Endothelial cell (in vitro differentiated cells): ENCODE results near the gene SF3B6. TPM values are rescaled to one million over a fixed set of nuclear protein-coding genes. Genes with fewer than 3 reads are reported as not detected.
A peak's percentile ranks its signal among the peaks of the same experiment; 100 is the strongest.

Experiments used
- DNase-seq: peaks from one replicate; pipeline ENCODE4 v3.0.0; 2021; ENCODE audit warnings: low spot score
- H3K27ac Mint-ChIP-seq: one replicate; pipeline ENCODE4 v1.8.0; 2021; ENCODE audit warnings: mixed read lengths, inconsistent platforms; ENCODE audit not compliant: unreplicated experiment
- H3K27me3 Mint-ChIP-seq: one replicate; pipeline ENCODE4 v1.8.0; 2021; ENCODE audit warnings: mild to moderate bottlenecking, moderate library complexity, mixed read lengths, inconsistent platforms; ENCODE audit not compliant: unreplicated experiment
- H3K36me3 Mint-ChIP-seq: one replicate; pipeline ENCODE4 v1.8.0; 2021; ENCODE audit warnings: mild to moderate bottlenecking, low read depth, mixed read lengths, inconsistent platforms; ENCODE audit not compliant: unreplicated experiment
- H3K4me1 Mint-ChIP-seq: one replicate; pipeline ENCODE4 v1.8.0; 2021; ENCODE audit warnings: mild to moderate bottlenecking, mixed read lengths, inconsistent platforms; ENCODE audit not compliant: unreplicated experiment
- H3K4me3 Mint-ChIP-seq: one replicate; pipeline ENCODE4 v1.8.0; 2021; ENCODE audit warnings: mild to moderate bottlenecking, mixed read lengths, inconsistent platforms; ENCODE audit not compliant: unreplicated experiment
- H3K9me3 Mint-ChIP-seq: one replicate; pipeline ENCODE4 v1.8.0; 2021; ENCODE audit warnings: mixed read lengths, inconsistent platforms; ENCODE audit not compliant: unreplicated experiment
- total RNA-seq: library from RNA; stranded (reverse); fragmentation: NEBNext Ultra II Directional; extraction: Animal tissue kit (Norgen Biotek cat#: 25700); gene quantifications from one replicate; pipeline ENCODE4 v1.2.1, GENCODE V29; 2021; ENCODE audit not compliant: unreplicated experiment
- TF ChIP-seq, protein P1 (sequence below): fragments of 200-600 bp; sonication (generic); IDR thresholded peaks from one replicate; pipeline ENCODE4 v1.5.0; 2021; ENCODE audit warnings: antibody characterized with exemption; ENCODE audit not compliant: unreplicated experiment

Gene SF3B6
- total RNA-seq, 1 donor from 2014 or later, result 67.5 TPM

DNA sequence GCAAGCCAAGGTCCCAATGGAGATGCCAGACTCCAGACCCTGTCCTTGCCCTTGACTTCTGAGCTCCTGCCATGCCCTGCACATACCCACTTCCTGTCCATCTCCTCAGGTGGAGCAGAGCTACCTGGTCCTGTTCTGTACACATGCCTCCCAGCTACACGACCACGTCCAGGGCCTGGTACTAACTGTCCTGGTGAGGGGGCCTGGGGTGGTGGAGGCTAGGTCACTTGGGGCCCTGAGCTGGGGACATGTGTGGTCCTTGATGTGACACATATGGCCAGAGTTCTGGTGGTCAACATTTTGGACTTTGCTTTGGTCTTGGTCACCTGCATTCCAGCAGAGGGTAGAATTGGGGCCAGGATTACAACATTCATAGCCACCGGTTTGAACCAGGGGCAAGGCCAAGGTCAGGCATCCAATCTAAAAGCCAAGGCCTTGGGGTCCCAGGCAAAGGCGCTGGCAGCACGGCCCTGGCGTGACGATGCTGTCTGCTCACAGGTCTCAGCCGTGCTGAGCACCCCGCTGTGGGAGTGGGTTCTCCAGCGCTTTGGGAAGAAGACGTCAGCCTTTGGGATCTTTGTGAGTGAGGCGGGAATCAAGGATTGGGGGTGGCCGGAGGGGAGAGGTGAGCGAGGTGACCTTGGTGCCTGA is 53.7 kb downstream of the SF3B6 start:
- TF ChIP-seq, protein P1, sequence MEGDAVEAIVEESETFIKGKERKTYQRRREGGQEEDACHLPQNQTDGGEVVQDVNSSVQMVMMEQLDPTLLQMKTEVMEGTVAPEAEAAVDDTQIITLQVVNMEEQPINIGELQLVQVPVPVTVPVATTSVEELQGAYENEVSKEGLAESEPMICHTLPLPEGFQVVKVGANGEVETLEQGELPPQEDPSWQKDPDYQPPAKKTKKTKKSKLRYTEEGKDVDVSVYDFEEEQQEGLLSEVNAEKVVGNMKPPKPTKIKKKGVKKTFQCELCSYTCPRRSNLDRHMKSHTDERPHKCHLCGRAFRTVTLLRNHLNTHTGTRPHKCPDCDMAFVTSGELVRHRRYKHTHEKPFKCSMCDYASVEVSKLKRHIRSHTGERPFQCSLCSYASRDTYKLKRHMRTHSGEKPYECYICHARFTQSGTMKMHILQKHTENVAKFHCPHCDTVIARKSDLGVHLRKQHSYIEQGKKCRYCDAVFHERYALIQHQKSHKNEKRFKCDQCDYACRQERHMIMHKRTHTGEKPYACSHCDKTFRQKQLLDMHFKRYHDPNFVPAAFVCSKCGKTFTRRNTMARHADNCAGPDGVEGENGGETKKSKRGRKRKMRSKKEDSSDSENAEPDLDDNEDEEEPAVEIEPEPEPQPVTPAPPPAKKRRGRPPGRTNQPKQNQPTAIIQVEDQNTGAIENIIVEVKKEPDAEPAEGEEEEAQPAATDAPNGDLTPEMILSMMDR, result no peak
- H3K4me3 Mint-ChIP-seq, result peak overlapping the region; percentile 37
- H3K36me3 Mint-ChIP-seq, result peaks cover 15% of the 10 kb centered on the region
- no peaks in the 10 kb centered on the region for H3K9me3 Mint-ChIP-seq
- no peak for DNase-seq
- H3K27ac Mint-ChIP-seq, result no peak overlapping the region
- H3K4me1 Mint-ChIP-seq, result peaks cover 6% of the 10 kb centered on the region
- H3K27me3 Mint-ChIP-seq, result peaks cover 12% of the 10 kb centered on the region

DNA sequence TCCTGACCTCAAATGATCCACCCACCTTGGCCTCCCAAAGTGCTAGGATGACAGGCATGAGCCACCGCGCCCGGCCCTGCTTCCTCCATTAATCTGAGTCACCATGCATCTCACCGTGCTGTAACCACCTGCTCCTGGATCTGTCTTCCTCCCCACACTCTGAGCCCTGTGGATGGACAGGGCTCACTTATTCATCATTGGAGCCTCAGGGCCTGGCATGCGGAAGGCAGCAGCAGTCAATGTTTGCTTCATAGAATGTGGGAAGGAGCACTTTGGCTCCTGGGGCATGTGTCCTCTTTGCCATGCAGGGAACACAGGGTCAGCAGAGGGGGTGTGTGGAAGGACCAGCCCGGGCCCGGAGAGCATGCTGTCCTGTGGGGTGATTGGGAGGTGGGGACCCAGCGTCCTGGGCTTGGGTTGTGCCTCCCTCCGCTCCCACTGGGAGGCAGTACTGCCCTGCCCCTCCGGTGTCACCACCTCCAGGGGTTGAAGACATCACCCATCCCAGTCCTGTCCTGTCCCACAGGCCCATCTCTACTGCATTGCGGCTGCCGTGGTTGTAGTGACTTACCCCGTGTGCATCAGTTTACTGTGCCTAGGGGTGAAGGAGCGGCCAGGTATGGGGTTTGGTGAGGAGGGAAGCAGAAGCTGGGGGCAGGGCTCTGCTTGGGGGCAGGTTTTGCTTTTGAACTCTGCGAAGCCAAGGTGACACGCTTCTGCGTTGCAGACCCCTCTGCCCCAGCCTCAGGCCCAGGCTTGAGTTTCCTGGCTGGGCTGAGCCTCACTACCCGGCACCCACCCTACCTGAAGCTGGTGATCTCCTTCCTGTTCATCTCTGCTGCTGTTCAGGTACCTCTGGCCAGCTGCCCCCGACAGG is 54.8 kb downstream of the SF3B6 start:
- Mint-ChIP-seq H3K9me3 (no peaks in the 10 kb centered on the region), H3K4me3 (no peak overlapping the region), H3K36me3 (peaks cover 15% of the 10 kb centered on the region), H3K27ac (no peak overlapping the region), H3K4me1 (peaks cover 6% of the 10 kb centered on the region), H3K27me3 (peaks cover 12% of the 10 kb centered on the region)
- TF ChIP-seq, protein P1, result no peak
- peak; percentile 58 for DNase-seq

DNA sequence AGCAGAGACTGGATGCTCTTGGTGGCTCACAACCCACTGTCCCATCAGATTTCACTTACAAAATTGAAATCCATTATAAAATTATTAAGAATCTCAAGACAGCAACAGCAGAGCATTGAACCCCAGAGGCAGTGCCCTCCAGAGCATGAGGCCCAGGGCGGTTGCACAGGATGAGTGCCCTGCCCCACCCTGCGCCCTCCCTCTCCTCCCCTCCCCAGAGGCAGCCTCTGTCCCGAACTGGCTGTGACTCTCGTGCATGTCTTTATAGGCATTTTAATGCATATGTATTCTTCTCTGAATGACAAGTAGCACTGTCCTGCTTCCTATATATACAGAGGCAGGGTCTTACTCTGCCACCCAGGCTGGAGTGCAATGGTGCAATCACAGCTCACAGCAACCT is 55.9 kb downstream of the SF3B6 start:
- Mint-ChIP-seq H3K27me3 (peaks cover 12% of the 10 kb centered on the region), H3K4me3 (no peak overlapping the region), H3K36me3 (peaks cover 15% of the 10 kb centered on the region), H3K9me3 (no peaks in the 10 kb centered on the region), H3K27ac (no peak overlapping the region), H3K4me1 (peaks cover 6% of the 10 kb centered on the region)
- no peak for DNase-seq
- TF ChIP-seq, protein P1, result no peak

DNA sequence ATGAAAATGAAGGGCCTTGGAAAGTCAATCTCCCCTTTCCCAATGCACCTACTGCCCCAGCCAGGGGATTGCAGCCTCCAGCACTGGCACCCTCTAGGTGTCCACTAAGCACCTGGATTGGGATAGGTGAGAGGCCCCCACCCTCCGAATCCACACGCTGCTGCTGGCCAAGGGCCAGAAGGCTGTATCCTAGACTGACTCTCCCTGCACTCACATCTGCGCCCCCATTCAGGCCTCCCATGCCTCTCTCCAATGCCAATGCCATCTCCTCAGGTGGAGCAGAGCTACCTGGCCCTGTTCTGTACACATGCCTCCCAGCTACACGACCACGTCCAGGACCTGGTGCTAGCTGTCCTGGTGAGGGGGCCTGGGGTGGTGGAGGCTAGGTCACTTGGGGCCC is 56.4 kb downstream of the SF3B6 start:
- H3K9me3 Mint-ChIP-seq, result no peaks in the 10 kb centered on the region
- peaks cover 11% of the 10 kb centered on the region for H3K36me3 Mint-ChIP-seq
- no peak overlapping the region for H3K4me3 Mint-ChIP-seq
- H3K27ac Mint-ChIP-seq, result no peak overlapping the region
- peaks cover 5% of the 10 kb centered on the region for H3K4me1 Mint-ChIP-seq
- peaks cover 12% of the 10 kb centered on the region for H3K27me3 Mint-ChIP-seq
- DNase-seq, result no peak
- TF ChIP-seq, protein P1, result no peak

DNA sequence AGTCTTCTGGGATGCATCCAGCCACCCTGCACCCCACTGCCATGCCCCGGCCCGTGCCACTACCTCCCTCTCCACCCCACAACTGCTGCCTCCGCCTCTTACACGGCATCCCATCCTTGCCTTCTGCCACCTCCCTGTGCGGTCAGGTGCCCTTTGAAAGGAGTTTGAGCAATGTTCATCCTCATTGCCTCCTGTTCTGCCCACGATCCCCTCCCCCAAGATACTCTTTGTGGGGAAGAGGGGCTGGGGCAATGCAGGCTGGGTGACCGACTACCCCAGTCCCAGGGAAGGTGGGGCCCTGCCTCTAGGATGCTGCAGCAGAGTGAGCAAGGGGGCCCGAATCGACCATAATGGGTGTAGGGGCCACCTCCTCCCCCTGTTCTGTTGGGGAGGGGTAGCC is 57.9 kb downstream of the SF3B6 start:
- H3K27ac Mint-ChIP-seq, result no peak overlapping the region
- no peak overlapping the region for H3K4me3 Mint-ChIP-seq
- H3K27me3 Mint-ChIP-seq, result peaks cover 9% of the 10 kb centered on the region
- no peaks in the 10 kb centered on the region for H3K4me1 Mint-ChIP-seq
- no peak for DNase-seq
- TF ChIP-seq, protein P1, result no peak
- H3K9me3 Mint-ChIP-seq, result no peaks in the 10 kb centered on the region
- peaks cover 5% of the 10 kb centered on the region for H3K36me3 Mint-ChIP-seq
